ENCODE results near the gene PCGF3. TPM values are rescaled to one million over a fixed set of nuclear protein-coding genes. Genes with fewer than 3 reads are reported as not detected.

The PCGF3 gene
- 37.9 and 38.0 TPM in 2 replicates for total RNA-seq

GRCh38 chr4:705278-706082 is at the start of gene PCGF3:
Gene PCGF3 (plus strand): TSS chr4:705832. CDS start chr4:733681, 27,849 bp downstream.

GRCh38 chr4:674172-675035 is 31.2 kb upstream of the PCGF3 start, which contains the start of the genes ATP5ME and MYL5:
Gene ATP5ME (minus strand): TSS chr4:674276. CDS start chr4:674247, 29 bp downstream.
Gene MYL5 (plus strand): TSS chr4:674542. CDS start chr4:678027, 3,485 bp downstream.

GRCh38 chr4:688854-689681 is 16.6 kb upstream of the PCGF3 start, which contains the start of gene SLC49A3:
Gene SLC49A3 (minus strand): TSS chr4:689151. CDS start chr4:689127, 24 bp downstream.

Other genes starting within 250 kb of the PCGF3 start
- gene ZNF721, start 206.7 kb upstream of the PCGF3 start, total RNA-seq, result 10.8 and 22.6 TPM in 2 replicates
- gene PIGG, start 206.6 kb upstream of the PCGF3 start, total RNA-seq, result 25.7 and 38.3 TPM in 2 replicates
- gene TMEM271, start 129.5 kb upstream of the PCGF3 start, total RNA-seq, result not detected in 2 replicates
- 1.4 and 7.6 TPM in 2 replicates for gene PDE6B, start 80.3 kb upstream of the PCGF3 start, total RNA-seq
- gene ATP5ME, start 31.6 kb upstream of the PCGF3 start, total RNA-seq, result 92.9 and 185 TPM in 2 replicates
- 12.4 and 38.0 TPM in 2 replicates for gene MYL5, start 31.3 kb upstream of the PCGF3 start, total RNA-seq
- gene SLC49A3, start 16.7 kb upstream of the PCGF3 start, total RNA-seq, result 5.7 and 7.6 TPM in 2 replicates
- 0.34 and 0.47 TPM in 2 replicates for gene CPLX1, start 120.3 kb downstream of the PCGF3 start, total RNA-seq
- gene GAK, start 226.5 kb downstream of the PCGF3 start, total RNA-seq, result 32.5 and 90.6 TPM in 2 replicates
- 24.3 and 33.8 TPM in 2 replicates for gene TMEM175, start 226.6 kb downstream of the PCGF3 start, total RNA-seq